H1 (cell line): ENCODE measurements around the gene COL25A1. TPM values are rescaled to one million over a fixed set of nuclear protein-coding genes. Genes with fewer than 3 reads are reported as not detected.

Experiments used
- FOSL1 ChIP-seq: IDR thresholded peaks from 2 replicates; pipeline ENCODE4 v1.6.1; 2011; ENCODE audit warnings: mild to moderate bottlenecking, low read depth, low read length, moderate library complexity; ENCODE audit not compliant: insufficient read depth
- KDM4A ChIP-seq: IDR thresholded peaks from one replicate; pipeline ENCODE4 v1.7.1; 2012; ENCODE audit warnings: low read depth, mild to moderate bottlenecking, moderate library complexity, low read length, inconsistent platforms; ENCODE audit not compliant: severe bottlenecking
- RBBP5 ChIP-seq: IDR thresholded peaks from 2 replicates; pipeline ENCODE4 v1.7.1; 2012; ENCODE audit warnings: low read depth, mild to moderate bottlenecking, inconsistent platforms, low read length, moderate library complexity, borderline replicate concordance
- RNF2 ChIP-seq: fragments of 200-900, 300-1000 bp; sonication (generic); IDR thresholded peaks from 2 replicates; pipeline ENCODE4 v1.7.1; 2016; ENCODE audit warnings: borderline replicate concordance, low read depth, mild to moderate bottlenecking, antibody characterized with exemption, low read length; ENCODE audit not compliant: poor library complexity, severe bottlenecking; ENCODE audit errors: missing control alignments
- TAF1 ChIP-seq: IDR thresholded peaks from 2 replicates; pipeline ENCODE4 v1.6.1; 2011; ENCODE audit warnings: mild to moderate bottlenecking, low read depth, low read length
- TBP ChIP-seq: IDR thresholded peaks from 2 replicates; pipeline ENCODE4 v1.6.1; 2011; ENCODE audit warnings: low read depth, low read length, improper control_type of control experiment
- polyA plus RNA-seq, 7 experiments: library from polyadenylated mRNA; depleted of rRNA in 3 of 7; stranded (reverse) in 5 of 7; unstranded in 2 of 7; fragments of >200 nt in 5 of 7; fragments of 200-250 nt in 2 of 7; gene quantifications; 1 replicate in 5 of 7; 2 replicates in 1 of 7; 4 replicates in 1 of 7; pipeline versions ENCODE4 v1.2.1 to v1.2.3, GENCODE V29; 2011 to 2013; ENCODE audit warnings: missing spikeins in 2 of 7, mixed read lengths in 2 of 7
- total RNA-seq: library from RNA; stranded (reverse); fragmentation: NEBNext Ultra II Directional; extraction: Animal tissue kit (Norgen Biotek cat#: 25700); gene quantifications from 2 replicates; pipeline ENCODE4 v1.2.1, GENCODE V29; 2021
- TF ChIP-seq, protein P1 (sequence below): IDR thresholded peaks from 2 replicates; pipeline ENCODE4 v1.6.1; 2011; ENCODE audit warnings: low read depth, mild to moderate bottlenecking, low read length; ENCODE audit not compliant: insufficient read depth

COL25A1 gene
- total and polyA plus RNA-seq, 2 of the 8 experiments (the other 6 are each of a cell fraction or from before 2014, with no cell fraction given): 1.1 to 8.3 TPM

DNA sequence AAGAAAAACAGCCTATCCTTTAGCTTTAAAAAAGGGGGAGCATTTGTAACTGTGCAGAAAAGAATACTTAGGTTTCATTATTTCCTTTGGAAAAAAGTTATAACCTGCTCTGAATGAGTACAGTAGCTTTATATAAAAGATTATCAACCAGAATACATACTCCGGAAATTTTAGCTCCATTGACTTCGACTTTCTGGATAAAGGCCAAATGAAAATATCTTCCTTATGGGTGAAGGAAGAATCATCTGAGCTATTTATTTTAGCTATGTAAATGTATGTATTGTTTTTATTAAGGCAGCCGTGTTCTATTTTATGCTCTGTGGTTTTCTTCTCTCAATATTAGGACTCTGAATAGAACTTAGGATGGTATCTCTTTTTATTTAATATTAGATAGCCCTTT lies 470.6 kb downstream of the COL25A1 start (continued):
- TF ChIP-seq, protein P1, sequence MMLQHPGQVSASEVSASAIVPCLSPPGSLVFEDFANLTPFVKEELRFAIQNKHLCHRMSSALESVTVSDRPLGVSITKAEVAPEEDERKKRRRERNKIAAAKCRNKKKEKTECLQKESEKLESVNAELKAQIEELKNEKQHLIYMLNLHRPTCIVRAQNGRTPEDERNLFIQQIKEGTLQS: no peak
- TF ChIP-seq TAF1: no peak
- TF ChIP-seq RBBP5: no peak
- TF ChIP-seq KDM4A: no peak
- TF ChIP-seq RNF2: no peak
- no peak for TF ChIP-seq TBP
- no peak for TF ChIP-seq FOSL1
